ENCODE results near the gene PLAGL1.
"Not testable (repeated sequence)": the region's sequence is repeated elsewhere in the genome, so short reads cannot be mapped to it uniquely, and the experiment has no call there.

Gene PLAGL1

DNA sequence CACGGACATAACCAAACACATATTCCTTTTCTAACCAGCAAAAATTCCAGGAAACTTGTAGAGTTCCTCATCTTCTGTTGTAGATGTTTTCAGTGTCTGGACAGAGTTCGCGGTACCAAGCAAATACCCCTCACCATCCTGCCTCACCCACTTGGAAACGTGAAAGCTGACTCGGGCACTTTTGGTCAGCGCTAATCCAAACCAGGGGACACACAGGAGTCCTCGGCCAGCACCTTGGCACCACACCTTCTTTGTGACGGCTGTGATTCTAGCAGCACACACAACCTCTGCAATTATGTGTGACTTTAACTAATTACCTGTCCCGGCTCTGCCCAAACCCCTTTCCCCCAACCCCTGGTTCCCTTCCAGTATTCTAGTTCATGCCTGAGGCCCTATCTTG, 58.1 kb downstream of the PLAGL1 start:
- H3K27ac ChIP-seq = no peak overlapping the region
- no peak overlapping the region for H3K4me3 ChIP-seq

DNA sequence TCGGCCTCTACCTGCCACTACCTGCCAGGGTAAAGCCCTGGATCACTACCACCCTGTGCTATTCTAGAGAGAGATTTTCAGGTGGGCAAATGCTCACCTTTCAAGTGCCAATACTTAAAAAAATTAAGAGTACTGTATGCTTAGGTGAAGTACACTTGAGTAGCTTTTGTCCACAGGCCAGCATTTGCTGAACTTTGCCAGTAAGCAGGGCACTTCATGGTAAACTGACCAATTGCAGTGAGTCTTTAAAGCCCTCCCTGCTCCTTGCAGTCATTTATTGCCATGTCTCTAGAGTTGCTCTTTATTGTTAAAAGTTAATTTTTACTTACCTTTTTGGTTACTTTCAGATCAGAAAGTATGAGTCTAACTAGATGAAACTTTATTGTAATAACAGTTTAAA, 58.5 kb downstream of the PLAGL1 start:
- Histone ChIP-seq H3K4me3 (no peak overlapping the region), H3K27ac (no peak overlapping the region)

- H3K4me3 ChIP-seq = no peak overlapping the region
- H3K27ac ChIP-seq = no peak overlapping the region
Measured at GRCh38 chr6:143948208-143948607, 59.9 kb downstream of the PLAGL1 start.

- no peak overlapping the region for H3K4me3 ChIP-seq
- no peak overlapping the region for H3K27ac ChIP-seq
Measured at GRCh38 chr6:143941852-143942627, 66.0 kb downstream of the PLAGL1 start.

DNA sequence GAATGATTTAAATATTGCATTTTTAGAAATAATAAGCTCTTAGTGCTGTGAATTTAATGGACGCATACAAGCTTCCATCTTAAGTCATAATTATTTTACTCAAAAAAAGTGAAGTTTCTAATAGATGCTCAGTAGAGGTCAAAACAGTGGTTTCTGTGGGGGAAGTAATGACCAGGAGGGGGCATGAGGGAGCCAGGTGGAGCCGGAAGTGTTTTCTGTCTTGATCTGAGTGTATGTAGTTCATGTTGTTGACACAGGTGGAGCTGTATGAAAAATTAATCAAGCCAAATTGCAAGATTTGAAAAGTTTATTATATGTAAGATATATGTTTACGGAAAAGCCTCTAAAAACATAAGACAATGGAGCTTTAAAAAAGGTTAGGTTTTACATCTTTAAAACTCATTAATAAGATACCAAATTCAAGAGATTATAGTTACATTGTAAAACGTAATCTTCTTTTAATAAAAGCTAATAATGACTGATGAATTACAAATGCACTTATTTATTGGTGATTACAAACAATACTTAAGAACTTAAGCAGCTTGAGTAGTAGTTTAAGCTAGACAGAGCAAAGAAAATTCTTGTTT, 68.0 kb downstream of the PLAGL1 start:
- Histone ChIP-seq H3K27ac (no peak overlapping the region), H3K4me3 (no peak overlapping the region)

- Histone ChIP-seq H3K4me3 (no peak overlapping the region), H3K27ac (no peak overlapping the region)
Measured at GRCh38 chr6:143939364-143939763, 68.7 kb downstream of the PLAGL1 start.

- no peak overlapping the region for H3K27ac ChIP-seq
- no peak overlapping the region for H3K4me3 ChIP-seq
Measured at GRCh38 chr6:143937668-143937970, 70.4 kb downstream of the PLAGL1 start.

DNA sequence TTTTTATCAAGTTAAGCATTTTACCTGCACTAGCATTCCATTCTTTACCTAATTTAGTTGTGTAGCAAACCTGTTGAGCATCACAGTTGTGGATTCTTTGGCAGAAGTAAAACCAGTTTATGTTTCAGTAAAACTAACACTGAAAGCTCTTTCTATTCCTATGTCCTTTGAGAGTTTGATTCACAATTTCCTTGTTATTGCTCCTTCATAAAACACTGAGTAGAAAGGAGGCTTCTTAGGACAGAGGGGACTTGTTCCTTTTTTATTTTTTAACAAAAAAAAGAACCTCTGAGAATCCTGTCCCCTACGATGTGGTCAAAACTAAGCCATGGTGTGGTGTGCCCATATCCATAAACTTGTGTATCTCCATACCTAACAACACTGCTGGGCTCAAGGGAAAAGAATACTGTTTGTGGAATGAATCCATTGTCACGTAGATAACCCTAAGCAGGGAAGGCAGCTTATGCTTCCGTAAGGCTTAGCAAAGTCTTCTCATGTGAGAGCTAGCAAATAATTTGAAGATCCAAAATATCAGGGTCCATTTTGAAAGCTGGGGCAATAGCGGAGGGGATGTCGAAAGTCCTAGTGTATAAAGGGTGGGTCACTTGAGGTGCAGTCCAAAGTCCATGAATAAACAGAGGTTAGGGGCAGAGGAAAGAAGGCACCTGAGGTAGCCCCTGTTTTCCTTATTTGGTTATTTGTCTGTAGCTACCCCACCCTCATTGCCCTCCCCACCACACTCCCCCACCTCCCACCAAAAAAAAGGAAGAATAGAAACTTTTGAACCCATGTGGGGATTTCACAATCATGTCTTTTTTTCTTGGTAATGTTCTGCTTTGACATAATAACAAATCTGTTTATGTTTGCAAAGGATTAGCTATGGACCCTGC, 71.0 kb downstream of the PLAGL1 start:
- H3K4me3 ChIP-seq = no peak overlapping the region
- no peak overlapping the region for H3K27ac ChIP-seq

GRCh38 chr6:143936347-143936746, 71.7 kb downstream of the PLAGL1 start:
- no peak overlapping the region for H3K4me3 ChIP-seq
- no peak overlapping the region for H3K27ac ChIP-seq

DNA sequence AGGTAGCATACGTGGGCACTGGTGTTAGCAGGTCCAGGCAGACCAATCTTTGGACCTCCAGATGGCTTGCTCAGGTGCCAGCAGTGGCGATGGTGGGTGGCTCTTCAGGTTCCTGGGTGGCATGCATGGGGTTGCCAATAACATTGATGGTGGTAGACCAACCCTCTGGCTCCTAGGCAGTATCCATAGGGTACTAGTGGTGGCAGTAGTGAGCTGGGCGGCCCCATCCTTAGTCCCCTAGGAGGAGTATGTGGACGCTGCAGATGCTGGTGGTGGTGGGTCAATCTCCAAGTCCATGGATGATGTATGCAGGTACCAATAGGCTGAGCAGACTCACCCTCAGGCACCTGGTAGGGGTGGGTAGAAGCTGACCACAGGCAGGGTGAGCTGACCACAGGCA, 73.2 kb downstream of the PLAGL1 start:
- no peak overlapping the region for H3K4me3 ChIP-seq

GRCh38 chr6:143934331-143934730, 73.7 kb downstream of the PLAGL1 start:
- no peak overlapping the region for H3K4me3 ChIP-seq
- no peak overlapping the region for H3K27ac ChIP-seq

More for the DNA sequence above, 73.2 kb downstream of the PLAGL1 start:
- H3K27ac ChIP-seq = no peak overlapping the region

GRCh38 chr6:143929975-143930374, 78.1 kb downstream of the PLAGL1 start:
- Histone ChIP-seq H3K4me3 (no peak overlapping the region), H3K27ac (no peak overlapping the region)

GRCh38 chr6:143928853-143929252, 79.2 kb downstream of the PLAGL1 start:
- Histone ChIP-seq H3K27ac (no peak overlapping the region), H3K4me3 (no peak overlapping the region)

- not testable (repeated sequence) for H3K4me3 ChIP-seq, H3K27ac ChIP-seq
Measured at GRCh38 chr6:143917026-143917425, 91.0 kb downstream of the PLAGL1 start.

DNA sequence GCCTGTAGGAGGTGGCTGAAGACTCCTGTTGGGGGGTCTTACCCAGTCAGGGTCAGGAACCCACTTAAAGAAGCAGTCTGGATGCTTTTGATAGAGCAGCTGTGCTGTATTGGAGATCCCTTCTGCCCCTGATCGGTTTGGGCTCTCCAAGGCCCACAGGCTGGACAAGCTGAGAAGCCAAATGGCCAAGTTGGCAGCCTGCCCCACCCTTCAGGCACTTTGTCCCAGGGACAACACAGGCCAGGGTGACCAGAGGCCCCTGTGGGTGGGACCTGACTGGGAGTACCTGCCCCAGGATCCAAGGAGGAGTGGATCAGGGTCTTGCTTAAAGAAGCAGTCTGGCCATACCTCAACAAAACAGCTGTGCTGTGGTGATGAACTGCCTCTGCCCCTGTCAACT, 95.4 kb downstream of the PLAGL1 start:
- Histone ChIP-seq H3K4me3 (no peak overlapping the region), H3K27ac (no peak overlapping the region)

GRCh38 chr6:143911028-143911427, 97.0 kb downstream of the PLAGL1 start:
- H3K4me3 ChIP-seq = no peak overlapping the region
- H3K27ac ChIP-seq = no peak overlapping the region

DNA sequence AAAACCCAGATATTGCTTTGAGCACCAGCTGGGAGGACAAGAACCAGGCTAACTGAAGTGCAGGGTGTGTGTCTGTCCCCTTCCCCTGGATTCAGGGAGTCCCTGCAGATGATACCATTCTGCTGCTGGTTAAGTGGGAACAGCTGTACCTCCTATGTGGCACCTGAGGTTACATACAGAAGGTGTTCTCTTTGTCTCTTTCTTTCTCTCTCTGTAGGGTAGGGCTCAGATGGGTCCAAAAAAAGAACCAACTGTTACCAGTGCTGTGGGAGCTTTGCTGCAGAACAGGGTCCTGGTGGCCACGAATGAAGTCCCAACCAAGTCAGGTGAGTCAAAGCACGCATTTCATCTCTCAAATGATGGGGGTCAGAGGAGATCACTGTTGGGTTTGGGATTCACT, 105.2 kb downstream of the PLAGL1 start:
- Histone ChIP-seq H3K27ac (peak overlapping the region in 4 of 21 experiments; percentile 0 to 49 (median 42)), H3K4me3 (no peak overlapping the region)

DNA sequence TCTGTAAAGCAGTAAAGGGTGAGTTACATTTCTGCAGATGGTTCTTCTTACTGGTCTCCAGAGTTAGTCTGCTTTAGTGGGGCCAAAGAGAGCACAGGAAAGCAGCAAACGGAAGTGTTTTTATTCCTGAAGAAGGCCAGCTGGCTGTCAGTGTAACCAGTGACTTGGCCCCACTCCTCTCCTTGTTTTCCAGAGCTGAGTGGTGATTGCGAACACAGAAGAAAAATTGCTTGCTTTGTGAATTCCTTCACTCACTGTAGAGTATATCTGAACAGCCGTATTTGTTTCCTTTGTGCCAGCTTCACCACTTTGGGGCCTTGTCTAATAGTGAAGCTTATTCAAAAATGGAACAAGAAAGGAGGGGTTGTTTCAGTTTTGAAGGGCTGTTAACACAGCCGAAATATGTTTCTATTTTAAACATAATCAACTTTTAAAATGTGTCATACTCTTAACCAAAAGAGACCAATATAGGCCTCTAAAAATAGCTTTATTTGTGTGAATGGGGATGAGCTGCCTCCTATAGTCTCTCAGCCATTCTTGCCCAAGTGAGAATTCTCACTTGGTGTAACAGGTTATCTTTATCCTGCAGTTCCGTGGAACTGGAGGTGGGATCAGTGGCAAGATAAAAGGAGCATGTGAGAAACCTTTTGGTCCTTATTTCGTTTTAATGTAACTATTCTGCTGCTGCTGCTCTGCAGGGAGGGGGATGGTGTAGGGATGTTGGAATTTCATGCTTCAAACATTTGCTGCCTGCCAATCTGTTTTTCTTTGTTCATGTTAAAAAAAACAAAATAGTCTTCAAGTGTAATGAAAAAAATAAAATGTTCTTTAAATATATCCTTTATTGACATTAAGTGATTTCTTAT, 105.9 kb downstream of the PLAGL1 start:
- Histone ChIP-seq H3K4me3 (no peak overlapping the region), H3K27ac (peak overlapping the region in 5 of 21 experiments; percentile 0 to 65 (median 48))

GRCh38 chr6:143900358-143900757, 107.7 kb downstream of the PLAGL1 start:
- H3K4me3 ChIP-seq = no peak overlapping the region
- H3K27ac ChIP-seq = no peak overlapping the region
